ENCODE results near the gene ZNF813.

GRCh38 chr19:53455828-53456227 is 11.7 kb upstream of the ZNF813 start:
- TF ChIP-seq, protein P1, sequence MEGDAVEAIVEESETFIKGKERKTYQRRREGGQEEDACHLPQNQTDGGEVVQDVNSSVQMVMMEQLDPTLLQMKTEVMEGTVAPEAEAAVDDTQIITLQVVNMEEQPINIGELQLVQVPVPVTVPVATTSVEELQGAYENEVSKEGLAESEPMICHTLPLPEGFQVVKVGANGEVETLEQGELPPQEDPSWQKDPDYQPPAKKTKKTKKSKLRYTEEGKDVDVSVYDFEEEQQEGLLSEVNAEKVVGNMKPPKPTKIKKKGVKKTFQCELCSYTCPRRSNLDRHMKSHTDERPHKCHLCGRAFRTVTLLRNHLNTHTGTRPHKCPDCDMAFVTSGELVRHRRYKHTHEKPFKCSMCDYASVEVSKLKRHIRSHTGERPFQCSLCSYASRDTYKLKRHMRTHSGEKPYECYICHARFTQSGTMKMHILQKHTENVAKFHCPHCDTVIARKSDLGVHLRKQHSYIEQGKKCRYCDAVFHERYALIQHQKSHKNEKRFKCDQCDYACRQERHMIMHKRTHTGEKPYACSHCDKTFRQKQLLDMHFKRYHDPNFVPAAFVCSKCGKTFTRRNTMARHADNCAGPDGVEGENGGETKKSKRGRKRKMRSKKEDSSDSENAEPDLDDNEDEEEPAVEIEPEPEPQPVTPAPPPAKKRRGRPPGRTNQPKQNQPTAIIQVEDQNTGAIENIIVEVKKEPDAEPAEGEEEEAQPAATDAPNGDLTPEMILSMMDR (IDR thresholded peaks at IDR 0.05) = no peak
- no peak for TF ChIP-seq POLR2A (IDR thresholded peaks at IDR 0.05)
